ENCODE measurements around the gene PIK3C2G. TPM values are rescaled to one million over a fixed set of nuclear protein-coding genes. Genes with fewer than 3 reads are reported as not detected.

PIK3C2G gene
- total and polyA plus RNA-seq, 4 donors, result 0.11 to 4.8 (median 0.74) TPM; not detected in 1

DNA sequence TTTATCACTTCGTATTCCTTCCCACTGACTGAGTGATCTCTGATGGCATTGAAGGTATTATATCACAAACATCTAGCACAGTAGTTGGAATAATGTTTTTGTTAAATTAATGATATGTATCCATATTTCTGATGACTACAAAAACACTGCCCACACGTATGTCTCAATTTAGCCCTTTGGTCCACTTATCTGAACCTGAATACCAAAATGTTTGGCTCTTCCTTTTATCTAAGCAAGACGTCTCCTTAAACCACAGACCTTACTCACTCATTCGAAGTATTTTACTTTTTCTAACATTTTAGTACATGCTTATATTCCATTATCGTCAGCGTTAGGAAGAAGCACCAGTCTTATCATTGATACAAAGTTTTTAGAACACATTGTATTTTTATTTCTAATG is 126.4 kb downstream of the PIK3C2G start:
- WGBS, 2 donors, result 90 to 95% methylated on average over 6 of the region's 6 CpGs
- no peaks in the 10 kb centered on the region for H3K27me3 ChIP-seq (ENCODE audit: control insufficient read depth in 3 of 3, insufficient read depth in 3 of 3, low read length in 2 of 3)
- no peak overlapping the region for H3K9ac ChIP-seq (ENCODE audit: insufficient read depth in 1 of 2, low read length in 2 of 2)
- H3K27ac ChIP-seq (ENCODE audit: low read depth in 1 of 2, low read length in 1 of 2), result no peak overlapping the region
- H3K36me3 ChIP-seq (ENCODE audit: control insufficient read depth in 4 of 4, insufficient read depth in 4 of 4, low read length in 4 of 4), result peaks cover 0 to 2% (median 0%) of the 10 kb centered on the region in 4 donors
- no peak overlapping the region for H3K4me3 ChIP-seq
- no peaks in the 10 kb centered on the region for H3K9me3 ChIP-seq (ENCODE audit: control insufficient read depth in 4 of 4, insufficient read depth in 3 of 4, low read length in 3 of 4)
- TF ChIP-seq, protein P1, sequence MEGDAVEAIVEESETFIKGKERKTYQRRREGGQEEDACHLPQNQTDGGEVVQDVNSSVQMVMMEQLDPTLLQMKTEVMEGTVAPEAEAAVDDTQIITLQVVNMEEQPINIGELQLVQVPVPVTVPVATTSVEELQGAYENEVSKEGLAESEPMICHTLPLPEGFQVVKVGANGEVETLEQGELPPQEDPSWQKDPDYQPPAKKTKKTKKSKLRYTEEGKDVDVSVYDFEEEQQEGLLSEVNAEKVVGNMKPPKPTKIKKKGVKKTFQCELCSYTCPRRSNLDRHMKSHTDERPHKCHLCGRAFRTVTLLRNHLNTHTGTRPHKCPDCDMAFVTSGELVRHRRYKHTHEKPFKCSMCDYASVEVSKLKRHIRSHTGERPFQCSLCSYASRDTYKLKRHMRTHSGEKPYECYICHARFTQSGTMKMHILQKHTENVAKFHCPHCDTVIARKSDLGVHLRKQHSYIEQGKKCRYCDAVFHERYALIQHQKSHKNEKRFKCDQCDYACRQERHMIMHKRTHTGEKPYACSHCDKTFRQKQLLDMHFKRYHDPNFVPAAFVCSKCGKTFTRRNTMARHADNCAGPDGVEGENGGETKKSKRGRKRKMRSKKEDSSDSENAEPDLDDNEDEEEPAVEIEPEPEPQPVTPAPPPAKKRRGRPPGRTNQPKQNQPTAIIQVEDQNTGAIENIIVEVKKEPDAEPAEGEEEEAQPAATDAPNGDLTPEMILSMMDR (IDR thresholded peaks at IDR 0.05; ENCODE audit: control extremely low read depth, extremely low read depth), result no peak
- peaks cover 0 to 9% (median 4%) of the 10 kb centered on the region in 5 donors for H3K4me1 ChIP-seq (ENCODE audit: control insufficient read depth in 5 of 5, insufficient read depth in 5 of 5, low read length in 5 of 5)
- DNase-seq (no peak), ATAC-seq (ENCODE audit: insufficient read depth, low FRiP score) (no peak)

DNA sequence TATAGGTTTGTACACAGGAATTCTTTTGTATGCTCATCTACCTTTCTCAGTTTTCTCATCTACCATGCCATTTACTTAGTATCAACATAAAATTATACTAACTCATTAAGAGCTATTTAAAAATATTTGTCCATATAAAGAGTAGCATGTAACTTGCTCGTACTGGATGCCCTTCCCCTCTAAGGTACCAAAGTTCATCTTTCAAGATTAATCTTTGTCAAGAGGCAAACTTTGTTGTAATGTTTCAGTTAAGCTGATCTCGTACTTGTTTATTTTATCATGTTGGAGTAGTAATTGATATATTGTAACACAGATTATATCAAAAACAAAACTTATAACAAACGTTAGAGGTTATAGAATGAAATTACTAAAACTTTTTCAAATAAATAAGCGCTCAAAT is 128.5 kb downstream of the PIK3C2G start:
- no peaks in the 10 kb centered on the region for H3K4me1 ChIP-seq (ENCODE audit: control insufficient read depth in 5 of 5, insufficient read depth in 5 of 5, low read length in 5 of 5)
- no peaks in the 10 kb centered on the region for H3K9me3 ChIP-seq (ENCODE audit: control insufficient read depth in 4 of 4, insufficient read depth in 3 of 4, low read length in 3 of 4)
- ATAC-seq (ENCODE audit: insufficient read depth, low FRiP score) (no peak), DNase-seq (no peak)
- WGBS, 2 donors, result 63 to 80% methylated on average over 4 of the region's 4 CpGs
- no peak overlapping the region for H3K27ac ChIP-seq (ENCODE audit: low read depth in 1 of 2, low read length in 1 of 2)
- no peaks in the 10 kb centered on the region for H3K27me3 ChIP-seq (ENCODE audit: control insufficient read depth in 3 of 3, insufficient read depth in 3 of 3, low read length in 2 of 3)
- H3K4me3 ChIP-seq, result no peak overlapping the region
- no peak overlapping the region for H3K9ac ChIP-seq (ENCODE audit: insufficient read depth in 1 of 2, low read length in 2 of 2)
- TF ChIP-seq, protein P1 (IDR thresholded peaks at IDR 0.05; ENCODE audit: control extremely low read depth, extremely low read depth), result no peak
- H3K36me3 ChIP-seq (ENCODE audit: control insufficient read depth in 4 of 4, insufficient read depth in 4 of 4, low read length in 4 of 4), result peaks cover 0 to 2% (median 0%) of the 10 kb centered on the region in 4 donors

- H3K4me1 ChIP-seq (ENCODE audit: control insufficient read depth in 5 of 5, insufficient read depth in 5 of 5, low read length in 5 of 5), result no peaks in the 10 kb centered on the region
- no peak overlapping the region for H3K27ac ChIP-seq (ENCODE audit: low read depth in 1 of 2, low read length in 1 of 2)
- DNase-seq, result no peak
- H3K9me3 ChIP-seq (ENCODE audit: control insufficient read depth in 4 of 4, insufficient read depth in 3 of 4, low read length in 3 of 4), result no peaks in the 10 kb centered on the region
- TF ChIP-seq, protein P1 (IDR thresholded peaks at IDR 0.05; ENCODE audit: control extremely low read depth, extremely low read depth), result no peak
- 15 to 33% methylated on average over 2 of the region's 2 CpGs for WGBS, 2 donors
- no peak overlapping the region for H3K9ac ChIP-seq (ENCODE audit: insufficient read depth in 1 of 2, low read length in 2 of 2)
- H3K4me3 ChIP-seq, result no peak overlapping the region
- H3K27me3 ChIP-seq (ENCODE audit: control insufficient read depth in 3 of 3, insufficient read depth in 3 of 3, low read length in 2 of 3), result no peaks in the 10 kb centered on the region
- ATAC-seq (ENCODE audit: insufficient read depth, low FRiP score), result no peak
- peaks cover 0 to 2% (median 0%) of the 10 kb centered on the region in 4 donors for H3K36me3 ChIP-seq (ENCODE audit: control insufficient read depth in 4 of 4, insufficient read depth in 4 of 4, low read length in 4 of 4)
Measured at GRCh38 chr12:18391151-18391550, 129.8 kb downstream of the PIK3C2G start.

- no peaks in the 10 kb centered on the region for H3K27me3 ChIP-seq (ENCODE audit: control insufficient read depth in 3 of 3, insufficient read depth in 3 of 3, low read length in 2 of 3)
- ATAC-seq (ENCODE audit: insufficient read depth, low FRiP score) (no peak), DNase-seq (no peak)
- H3K36me3 ChIP-seq (ENCODE audit: control insufficient read depth in 4 of 4, insufficient read depth in 4 of 4, low read length in 4 of 4), result peaks cover 0 to 2% (median 0%) of the 10 kb centered on the region in 4 donors
- H3K27ac ChIP-seq (ENCODE audit: low read depth in 1 of 2, low read length in 1 of 2), result no peak overlapping the region
- H3K9ac ChIP-seq (ENCODE audit: insufficient read depth in 1 of 2, low read length in 2 of 2), result no peak overlapping the region
- WGBS, 2 donors, result 94 to 100% methylated on average over 1 of the region's 1 CpG
- TF ChIP-seq, protein P1 (IDR thresholded peaks at IDR 0.05; ENCODE audit: control extremely low read depth, extremely low read depth), result no peak
- no peaks in the 10 kb centered on the region for H3K4me1 ChIP-seq (ENCODE audit: control insufficient read depth in 5 of 5, insufficient read depth in 5 of 5, low read length in 5 of 5)
- H3K9me3 ChIP-seq (ENCODE audit: control insufficient read depth in 4 of 4, insufficient read depth in 3 of 4, low read length in 3 of 4), result no peaks in the 10 kb centered on the region
- H3K4me3 ChIP-seq, result no peak overlapping the region
Measured at GRCh38 chr12:18394742-18395141, 133.4 kb downstream of the PIK3C2G start.

Measured in lung (tissue), 12 donors.